ENCODE results near the gene PAX5.

- TF ChIP-seq HOXA7 (CRISPR knock-in tag; IDR thresholded peaks at IDR 0.05) (no peak), CBX2 (IDR thresholded peaks at IDR 0.05; ENCODE audit: borderline replicate concordance, low read depth) (no peak), HDAC2 (IDR thresholded peaks at IDR 0.05) (no peak), NR3C1 (IDR thresholded peaks at IDR 0.05) (no peak), CTCF (IDR thresholded peaks at IDR 0.05) (no peak), RNF2 (IDR thresholded peaks at IDR 0.05; ENCODE audit: borderline replicate concordance, low read depth) (no peak), POLR2AphosphoS2 (conservative IDR thresholded peaks at IDR 0.05; ENCODE audit: low read length) (no peak), MAX (IDR thresholded peaks at IDR 0.05) (no peak), MAFK (IDR thresholded peaks at IDR 0.05; ENCODE audit: partially characterized antibody) (no peak), EP300 (IDR thresholded peaks at IDR 0.05) (no peak), KDM5A (IDR thresholded peaks at IDR 0.05) (no peak), POLR2A (IDR thresholded peaks at IDR 0.05; ENCODE audit: low read length) (no peak), MYC (IDR thresholded peaks at IDR 0.05; ENCODE audit: borderline replicate concordance, low read length) (no peak), PBX3 (IDR thresholded peaks at IDR 0.05) (no peak)
Observed at GRCh38 chr9:37025071-37025822, 8.8 kb downstream of the PAX5 start.

Measured in A549 (cell line).